Measurements from ENCODE around the gene HSD17B2. TPM values are rescaled to one million over a fixed set of nuclear protein-coding genes. Genes with fewer than 3 reads are reported as not detected.

HSD17B2 gene
- not detected for total RNA-seq

GRCh38 chr16:82034981-82035612 lies at the start of gene HSD17B2:
TSS of gene HSD17B2 (plus strand) at chr16:82035253. CDS start at chr16:82035425, 172 bp downstream.
- H3K4me1 Mint-ChIP-seq (ENCODE audit: low read depth): no peaks in the 10 kb centered on the region
- H3K27ac Mint-ChIP-seq: no peak within 1 kb of the TSS
- H3K27me3 Mint-ChIP-seq (ENCODE audit: low read depth): peaks cover 29% of the 10 kb centered on the region
- no peaks in the 10 kb centered on the region for H3K9me3 Mint-ChIP-seq
- H3K4me3 Mint-ChIP-seq: no peak within 1 kb of the TSS
- DNase-seq (no peak), ATAC-seq (replicated peaks in 1 of 2) (no peak)
- H3K36me3 Mint-ChIP-seq (ENCODE audit: insufficient read depth in 2 of 2): no peaks in the 10 kb centered on the region

- Mint-ChIP-seq H3K27ac (no peak overlapping the region), H3K9me3 (no peaks in the 10 kb centered on the region), H3K36me3 (ENCODE audit: insufficient read depth in 2 of 2) (no peaks in the 10 kb centered on the region), H3K4me3 (no peak overlapping the region), H3K27me3 (ENCODE audit: low read depth) (peaks cover 14% of the 10 kb centered on the region), H3K4me1 (ENCODE audit: low read depth) (no peaks in the 10 kb centered on the region)
- DNase-seq: no peak
- no peak for ATAC-seq (replicated peaks in 1 of 2)
Observed at GRCh38 chr16:81987121-81987520, 47.9 kb upstream of the HSD17B2 start.

GRCh38 chr16:81987706-81988105 lies 47.3 kb upstream of the HSD17B2 start:
- Mint-ChIP-seq H3K4me1 (ENCODE audit: low read depth) (no peaks in the 10 kb centered on the region), H3K36me3 (ENCODE audit: insufficient read depth in 2 of 2) (no peaks in the 10 kb centered on the region)
- ATAC-seq (replicated peaks in 1 of 2): no peak

DNA sequence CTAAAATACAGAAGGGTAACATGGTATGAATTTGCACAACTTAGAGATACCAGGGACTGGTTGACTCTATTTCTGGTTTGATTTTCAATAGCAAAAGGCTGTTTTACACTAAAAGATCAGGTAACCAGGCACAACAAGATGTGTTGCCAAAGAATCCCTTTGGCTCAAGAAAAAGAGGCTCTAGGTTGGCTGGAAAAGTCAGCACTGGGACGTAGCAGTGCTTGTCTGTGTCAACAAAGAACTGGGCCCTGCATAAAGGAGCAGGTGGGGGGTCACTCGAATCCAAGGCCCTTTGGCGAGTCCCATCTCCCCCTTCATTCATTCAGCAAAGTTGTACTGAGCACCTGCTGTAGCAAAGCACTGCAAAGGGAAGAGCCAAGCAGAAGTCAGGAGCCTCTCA lies 42.2 kb upstream of the HSD17B2 start:
- H3K36me3 Mint-ChIP-seq (ENCODE audit: insufficient read depth in 2 of 2): no peaks in the 10 kb centered on the region
- DNase-seq (no peak), ATAC-seq (replicated peaks in 1 of 2) (no peak)
- no peaks in the 10 kb centered on the region for H3K27me3 Mint-ChIP-seq (ENCODE audit: low read depth)
- H3K4me3 Mint-ChIP-seq: no peak overlapping the region
- H3K27ac Mint-ChIP-seq: no peak overlapping the region
- H3K4me1 Mint-ChIP-seq (ENCODE audit: low read depth): no peaks in the 10 kb centered on the region
- H3K9me3 Mint-ChIP-seq: no peaks in the 10 kb centered on the region

More at GRCh38 chr16:81987706-81988105, 47.3 kb upstream of the HSD17B2 start:
- Mint-ChIP-seq H3K27ac (no peak overlapping the region), H3K27me3 (ENCODE audit: low read depth) (peaks cover 14% of the 10 kb centered on the region), H3K9me3 (no peaks in the 10 kb centered on the region), H3K4me3 (no peak overlapping the region)
- DNase-seq: no peak

GRCh38 chr16:81994485-81994884 lies 40.6 kb upstream of the HSD17B2 start:
- Mint-ChIP-seq H3K4me1 (ENCODE audit: low read depth) (no peaks in the 10 kb centered on the region), H3K4me3 (no peak overlapping the region), H3K36me3 (ENCODE audit: insufficient read depth in 2 of 2) (peaks cover 0 to 2% of the 10 kb centered on the region in 2 donors), H3K27ac (no peak overlapping the region), H3K27me3 (ENCODE audit: low read depth) (no peaks in the 10 kb centered on the region), H3K9me3 (no peaks in the 10 kb centered on the region)
- ATAC-seq (replicated peaks in 1 of 2): no peak
- DNase-seq: no peak

DNA sequence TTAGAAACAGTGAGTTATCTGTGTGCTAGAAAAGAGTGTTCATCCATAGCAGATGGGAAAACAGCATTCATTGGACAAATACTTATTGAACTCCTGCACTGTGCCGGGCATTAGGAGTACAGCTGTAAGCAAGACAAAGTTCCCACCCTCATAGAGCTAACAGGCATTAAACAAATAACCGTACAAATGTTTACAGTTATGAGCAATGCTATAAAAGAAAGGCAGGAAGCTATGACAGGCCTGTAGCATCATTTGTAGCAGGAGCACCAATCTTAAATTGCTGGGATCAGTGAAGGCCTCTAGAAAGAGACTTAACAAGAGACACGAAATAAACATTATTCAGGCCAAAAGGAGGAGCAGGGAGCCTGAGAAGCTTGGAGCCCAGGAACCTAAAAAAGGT lies 39.4 kb upstream of the HSD17B2 start:
- Mint-ChIP-seq H3K4me1 (ENCODE audit: low read depth) (no peaks in the 10 kb centered on the region), H3K36me3 (ENCODE audit: insufficient read depth in 2 of 2) (peaks cover 0 to 2% of the 10 kb centered on the region in 2 donors), H3K27me3 (ENCODE audit: low read depth) (no peaks in the 10 kb centered on the region), H3K9me3 (no peaks in the 10 kb centered on the region), H3K27ac (no peak overlapping the region), H3K4me3 (no peak overlapping the region)
- DNase-seq (no peak), ATAC-seq (replicated peaks in 1 of 2) (no peak)

- Mint-ChIP-seq H3K36me3 (ENCODE audit: insufficient read depth in 2 of 2) (peaks cover 0 to 2% of the 10 kb centered on the region in 2 donors), H3K4me1 (ENCODE audit: low read depth) (no peaks in the 10 kb centered on the region), H3K9me3 (no peaks in the 10 kb centered on the region), H3K4me3 (no peak overlapping the region), H3K27me3 (ENCODE audit: low read depth) (no peaks in the 10 kb centered on the region), H3K27ac (no peak overlapping the region)
- DNase-seq: no peak
- no peak for ATAC-seq (replicated peaks in 1 of 2)
Observed at GRCh38 chr16:81996664-81997509, 38.2 kb upstream of the HSD17B2 start.

DNA sequence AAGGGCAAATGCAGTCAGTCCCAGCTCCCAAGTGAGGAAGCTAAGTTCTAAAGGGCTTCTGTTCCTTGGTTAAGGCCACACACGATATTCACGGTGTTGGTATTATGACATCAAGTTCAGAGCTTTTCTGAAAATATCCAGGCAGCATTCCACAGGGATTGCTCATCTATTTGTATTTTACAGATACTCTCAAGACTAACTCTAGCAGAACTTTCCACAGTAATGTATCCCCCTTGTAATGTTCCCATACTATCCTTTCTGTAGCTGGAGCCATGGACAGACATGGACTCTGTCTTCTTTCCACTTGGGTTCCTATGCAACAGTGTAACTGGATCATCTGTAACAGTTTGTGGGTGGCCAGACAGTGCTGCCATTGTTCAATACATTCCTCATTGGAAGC lies 37.3 kb upstream of the HSD17B2 start:
- Mint-ChIP-seq H3K4me3 (no peak overlapping the region), H3K36me3 (ENCODE audit: insufficient read depth in 2 of 2) (peaks cover 0 to 2% of the 10 kb centered on the region in 2 donors), H3K9me3 (no peaks in the 10 kb centered on the region), H3K4me1 (ENCODE audit: low read depth) (no peaks in the 10 kb centered on the region), H3K27me3 (ENCODE audit: low read depth) (no peaks in the 10 kb centered on the region), H3K27ac (no peak overlapping the region)
- DNase-seq: no peak
- ATAC-seq (replicated peaks in 1 of 2): no peak

GRCh38 chr16:82002831-82003230 lies 32.2 kb upstream of the HSD17B2 start:
- ATAC-seq (replicated peaks in 1 of 2): no peak
- H3K27me3 Mint-ChIP-seq (ENCODE audit: low read depth): no peaks in the 10 kb centered on the region
- DNase-seq: no peak
- H3K9me3 Mint-ChIP-seq: no peaks in the 10 kb centered on the region
- H3K36me3 Mint-ChIP-seq (ENCODE audit: insufficient read depth in 2 of 2): peaks cover 1 to 2% of the 10 kb centered on the region in 2 donors
- no peaks in the 10 kb centered on the region for H3K4me1 Mint-ChIP-seq (ENCODE audit: low read depth)
- H3K4me3 Mint-ChIP-seq: no peak overlapping the region
- no peak overlapping the region for H3K27ac Mint-ChIP-seq

DNA sequence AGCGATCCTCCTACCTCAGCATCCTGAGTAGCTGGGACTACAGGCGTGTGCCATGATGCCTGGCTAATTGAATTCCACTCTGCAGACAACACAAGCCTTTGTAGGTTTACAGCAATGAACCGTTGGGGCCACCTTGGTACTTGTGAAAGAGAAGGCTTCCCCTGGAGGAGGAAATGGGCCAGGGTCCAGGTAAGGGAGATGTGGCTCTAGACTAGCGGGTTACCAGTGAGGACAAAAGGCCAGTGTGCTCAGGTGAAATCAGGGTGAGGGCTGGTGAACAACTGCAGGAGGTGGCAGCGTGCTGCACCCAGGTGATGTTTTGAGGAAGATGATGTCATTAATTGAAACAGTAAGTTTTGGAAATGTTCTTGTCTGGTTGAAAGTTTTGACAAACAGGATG lies 30.5 kb upstream of the HSD17B2 start:
- Mint-ChIP-seq H3K27ac (no peak overlapping the region), H3K4me1 (ENCODE audit: low read depth) (peaks cover 2% of the 10 kb centered on the region), H3K9me3 (peaks cover 5 to 12% of the 10 kb centered on the region in 2 donors), H3K27me3 (ENCODE audit: low read depth) (no peaks in the 10 kb centered on the region), H3K4me3 (no peak overlapping the region), H3K36me3 (ENCODE audit: insufficient read depth in 2 of 2) (peaks cover 10 to 13% of the 10 kb centered on the region in 2 donors)
- DNase-seq (no peak), ATAC-seq (replicated peaks in 1 of 2) (no peak)

GRCh38 chr16:82005027-82005830 lies 29.8 kb upstream of the HSD17B2 start:
- Mint-ChIP-seq H3K27me3 (ENCODE audit: low read depth) (no peaks in the 10 kb centered on the region), H3K36me3 (ENCODE audit: insufficient read depth in 2 of 2) (peaks cover 12 to 16% of the 10 kb centered on the region in 2 donors), H3K9me3 (peaks cover 5 to 12% of the 10 kb centered on the region in 2 donors), H3K27ac (no peak overlapping the region), H3K4me3 (no peak overlapping the region), H3K4me1 (ENCODE audit: low read depth) (peaks cover 9% of the 10 kb centered on the region)
- no peak for DNase-seq
- no peak for ATAC-seq (replicated peaks in 1 of 2)

- Mint-ChIP-seq H3K4me3 (no peak overlapping the region), H3K4me1 (ENCODE audit: low read depth) (peaks cover 17% of the 10 kb centered on the region), H3K27me3 (ENCODE audit: low read depth) (no peaks in the 10 kb centered on the region), H3K36me3 (ENCODE audit: insufficient read depth in 2 of 2) (peaks cover 18 to 21% of the 10 kb centered on the region in 2 donors), H3K27ac (no peak overlapping the region), H3K9me3 (peaks cover 9 to 14% of the 10 kb centered on the region in 2 donors)
- ATAC-seq (replicated peaks in 1 of 2) (no peak), DNase-seq (no peak)
Observed at GRCh38 chr16:82006036-82006435, 29.0 kb upstream of the HSD17B2 start.

- ATAC-seq (replicated peaks in 1 of 2) (no peak), DNase-seq (no peak)
- H3K9me3 Mint-ChIP-seq: peaks cover 9 to 16% of the 10 kb centered on the region in 2 donors
- H3K4me1 Mint-ChIP-seq (ENCODE audit: low read depth): peaks cover 21% of the 10 kb centered on the region
- H3K27ac Mint-ChIP-seq: no peak overlapping the region
- no peak overlapping the region for H3K4me3 Mint-ChIP-seq
- no peaks in the 10 kb centered on the region for H3K27me3 Mint-ChIP-seq (ENCODE audit: low read depth)
- H3K36me3 Mint-ChIP-seq (ENCODE audit: insufficient read depth in 2 of 2): peaks cover 21 to 22% of the 10 kb centered on the region in 2 donors
Observed at GRCh38 chr16:82007189-82007588, 27.9 kb upstream of the HSD17B2 start.

Data from activated T-cell treated with anti-CD3 and anti-CD28 coated beads, Interleukin-2, amount 50 U/mL, for 72 hours (primary cell).